DOHH2 (cell line): ENCODE results near the gene CHML.

ENCODE experiments used
- H3F3A ChIP-seq: fragments of 200-600 bp; sonication (generic), shearing (Covaris generic); 2 replicates; pipeline ENCODE4 v1.6.0; 2016; ENCODE audit warnings: antibody characterized with exemption, mild to moderate bottlenecking; ENCODE audit not compliant: control insufficient read depth, insufficient read depth
- H3K27ac ChIP-seq: fragments of 200-600 bp; sonication (generic); 2 replicates; pipeline ENCODE4 v1.5.1; 2014; ENCODE audit warnings: low read depth, mild to moderate bottlenecking, low read length, moderate library complexity
- H3K27me3 ChIP-seq: fragments of 200-600 bp; sonication (generic); 2 replicates; pipeline ENCODE4 v1.6.1; 2014; ENCODE audit warnings: mild to moderate bottlenecking, low read length, mixed read lengths; ENCODE audit not compliant: control insufficient read depth
- H3K36me3 ChIP-seq: fragments of 200-600 bp; sonication (generic); 2 replicates; pipeline ENCODE4 v1.6.1; 2014; ENCODE audit warnings: mild to moderate bottlenecking, low read length, moderate library complexity, mixed read lengths; ENCODE audit not compliant: control insufficient read depth
- H3K4me1 ChIP-seq: fragments of 200-600 bp; sonication (generic); 2 replicates; pipeline ENCODE4 v1.6.1; 2014; ENCODE audit warnings: mild to moderate bottlenecking, low read length, mixed read lengths; ENCODE audit not compliant: control insufficient read depth
- H3K4me2 ChIP-seq: fragments of 200-600 bp; sonication (generic); 2 replicates; pipeline ENCODE4 v1.6.0; 2014; ENCODE audit warnings: mild to moderate bottlenecking, low read length, moderate library complexity
- H3K4me3 ChIP-seq: fragments of 200-600 bp; sonication (generic); 2 replicates; pipeline ENCODE4 v1.5.1; 2014; ENCODE audit warnings: mild to moderate bottlenecking, low read length, mixed read lengths
- H3K79me2 ChIP-seq: fragments of 200-600 bp; sonication (generic); 2 replicates; pipeline ENCODE4 v1.6.1; 2014; ENCODE audit warnings: mild to moderate bottlenecking, low read length, mixed read lengths; ENCODE audit not compliant: control insufficient read depth
- H3K9me2 ChIP-seq: fragments of 200-600 bp; sonication (generic); replicated peaks from 2 replicates; pipeline ENCODE4 v1.6.1; 2014; ENCODE audit warnings: mild to moderate bottlenecking, low read length, mixed read lengths; ENCODE audit not compliant: control insufficient read depth
- H3K9me3 ChIP-seq: fragments of 200-600 bp; sonication (generic); 2 replicates; pipeline ENCODE4 v1.6.1; 2014; ENCODE audit warnings: antibody characterized with exemption, low read length, mixed read lengths; ENCODE audit not compliant: control insufficient read depth, insufficient read depth
- H4K20me1 ChIP-seq: fragments of 200-600 bp; sonication (generic); 2 replicates; pipeline ENCODE4 v1.6.0; 2014; ENCODE audit warnings: low read depth, mild to moderate bottlenecking, antibody characterized with exemption, low read length, moderate library complexity; ENCODE audit not compliant: control insufficient read depth, insufficient read depth
- EZH2phosphoT487 ChIP-seq: fragments of 200-600 bp; sonication (generic); IDR thresholded peaks from 2 replicates; pipeline ENCODE4 v1.6.1; 2017; ENCODE audit warnings: borderline replicate concordance, mild to moderate bottlenecking, antibody characterized with exemption, low read length, moderate library complexity, mixed read lengths
- TF ChIP-seq, protein P1 (sequence below): fragments of 200-600 bp; sonication (generic); IDR thresholded peaks from one replicate; pipeline ENCODE4 v1.5.1; 2014; ENCODE audit warnings: antibody characterized with exemption, mild to moderate bottlenecking, low read depth, low read length; ENCODE audit not compliant: poor library complexity, severe bottlenecking

Gene CHML

DNA sequence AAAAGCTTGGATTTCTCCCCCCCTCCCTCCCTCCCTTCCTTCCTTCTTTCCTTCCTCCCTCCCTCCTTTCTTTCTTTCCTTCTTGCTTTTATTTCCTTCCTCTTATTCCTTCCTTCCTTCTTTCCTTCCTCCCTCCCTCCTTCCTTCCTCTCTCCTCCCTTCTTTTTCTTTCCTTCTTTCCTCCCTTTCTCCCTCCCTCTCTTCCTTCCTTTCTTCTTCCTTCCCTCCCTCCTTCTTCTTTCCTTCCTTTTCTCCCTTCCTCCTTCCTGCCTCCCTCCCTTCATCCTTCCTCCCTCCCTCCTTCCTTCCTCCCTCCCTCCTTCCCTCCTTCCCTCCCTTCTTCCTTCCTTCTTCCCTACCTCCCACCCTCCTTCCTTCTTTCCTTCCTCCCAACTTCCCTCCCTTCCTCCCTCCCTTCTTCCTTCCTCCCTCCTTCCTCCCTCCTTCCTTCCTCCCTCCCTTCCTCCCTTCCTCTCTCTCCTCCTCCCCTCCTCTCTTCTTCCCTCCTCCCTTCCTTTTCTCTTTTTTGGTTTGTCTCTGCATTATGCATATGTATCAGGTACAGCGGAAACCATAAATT is 34.7 kb upstream of the CHML start:
- Histone ChIP-seq H3K27me3 (peaks cover 11% of the 10 kb centered on the region), H3F3A (no peaks in the 10 kb centered on the region), H4K20me1 (no peaks in the 10 kb centered on the region), H3K36me3 (no peaks in the 10 kb centered on the region), H3K27ac (no peak overlapping the region), H3K9me3 (no peaks in the 10 kb centered on the region), H3K4me3 (no peak overlapping the region), H3K4me2 (no peak overlapping the region), H3K9me2 (no peaks in the 10 kb centered on the region), H3K79me2 (no peaks in the 10 kb centered on the region), H3K4me1 (peaks cover 4% of the 10 kb centered on the region; the same call in 1 of the 2 replicates)
- TF ChIP-seq, protein P1, sequence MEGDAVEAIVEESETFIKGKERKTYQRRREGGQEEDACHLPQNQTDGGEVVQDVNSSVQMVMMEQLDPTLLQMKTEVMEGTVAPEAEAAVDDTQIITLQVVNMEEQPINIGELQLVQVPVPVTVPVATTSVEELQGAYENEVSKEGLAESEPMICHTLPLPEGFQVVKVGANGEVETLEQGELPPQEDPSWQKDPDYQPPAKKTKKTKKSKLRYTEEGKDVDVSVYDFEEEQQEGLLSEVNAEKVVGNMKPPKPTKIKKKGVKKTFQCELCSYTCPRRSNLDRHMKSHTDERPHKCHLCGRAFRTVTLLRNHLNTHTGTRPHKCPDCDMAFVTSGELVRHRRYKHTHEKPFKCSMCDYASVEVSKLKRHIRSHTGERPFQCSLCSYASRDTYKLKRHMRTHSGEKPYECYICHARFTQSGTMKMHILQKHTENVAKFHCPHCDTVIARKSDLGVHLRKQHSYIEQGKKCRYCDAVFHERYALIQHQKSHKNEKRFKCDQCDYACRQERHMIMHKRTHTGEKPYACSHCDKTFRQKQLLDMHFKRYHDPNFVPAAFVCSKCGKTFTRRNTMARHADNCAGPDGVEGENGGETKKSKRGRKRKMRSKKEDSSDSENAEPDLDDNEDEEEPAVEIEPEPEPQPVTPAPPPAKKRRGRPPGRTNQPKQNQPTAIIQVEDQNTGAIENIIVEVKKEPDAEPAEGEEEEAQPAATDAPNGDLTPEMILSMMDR = no peak
- TF ChIP-seq EZH2phosphoT487 = no peak

DNA sequence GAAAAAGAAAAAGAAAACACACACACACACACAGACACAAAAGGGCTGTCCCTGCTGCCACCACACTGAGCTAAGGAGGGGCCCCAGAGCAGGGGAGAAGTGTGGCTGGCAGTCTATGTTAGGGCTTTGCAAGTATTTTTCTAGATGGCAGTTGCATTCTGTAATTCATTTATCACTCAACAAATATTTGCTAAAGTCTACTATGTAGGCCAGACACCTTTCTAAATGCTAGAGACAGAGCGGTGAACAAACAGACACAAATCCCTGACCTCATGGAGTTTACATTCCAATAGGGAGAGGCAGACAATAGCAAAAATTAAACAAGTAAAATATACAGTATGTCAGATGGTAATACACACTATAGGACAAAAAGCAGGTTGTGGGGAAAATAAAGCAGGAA is 32.1 kb upstream of the CHML start:
- H3K79me2 ChIP-seq = no peaks in the 10 kb centered on the region
- H3K4me1 ChIP-seq = peaks cover 2% of the 10 kb centered on the region; the same call in 1 of the 2 replicates
- no peak overlapping the region for H3K4me2 ChIP-seq
- no peaks in the 10 kb centered on the region for H3F3A ChIP-seq
- peaks cover 1% of the 10 kb centered on the region; the same call in 1 of the 2 replicates for H3K27me3 ChIP-seq
- H3K27ac ChIP-seq = no peak overlapping the region
- TF ChIP-seq, protein P1 = no peak
- TF ChIP-seq EZH2phosphoT487 = no peak
- H3K36me3 ChIP-seq = no peaks in the 10 kb centered on the region
- H4K20me1 ChIP-seq = no peaks in the 10 kb centered on the region
- no peaks in the 10 kb centered on the region for H3K9me3 ChIP-seq
- no peaks in the 10 kb centered on the region for H3K9me2 ChIP-seq
- no peak overlapping the region for H3K4me3 ChIP-seq

DNA sequence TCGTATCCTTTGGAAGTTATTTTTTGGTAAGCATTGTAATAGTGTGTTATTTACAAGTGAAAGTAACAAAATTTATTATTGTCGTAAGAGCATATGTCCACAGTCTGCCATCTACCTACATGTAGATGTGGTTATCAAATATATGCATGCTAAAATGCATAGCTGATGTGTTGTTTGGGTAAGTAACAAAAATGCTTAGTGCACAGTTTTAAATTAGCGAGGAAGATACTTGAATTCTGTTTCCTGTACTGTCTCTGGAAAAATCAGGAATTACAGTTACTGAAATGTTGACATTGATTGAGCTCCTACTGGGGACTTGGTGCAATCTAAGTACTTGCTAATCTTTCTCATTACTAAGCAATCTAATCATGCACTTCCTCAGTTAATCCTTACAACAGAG is 26.2 kb upstream of the CHML start:
- Histone ChIP-seq H4K20me1 (no peaks in the 10 kb centered on the region), H3K9me3 (no peaks in the 10 kb centered on the region), H3K27ac (no peak overlapping the region), H3F3A (no peaks in the 10 kb centered on the region), H3K4me1 (no peaks in the 10 kb centered on the region), H3K36me3 (no peaks in the 10 kb centered on the region), H3K27me3 (no peaks in the 10 kb centered on the region), H3K4me3 (no peak overlapping the region), H3K79me2 (no peaks in the 10 kb centered on the region), H3K9me2 (no peaks in the 10 kb centered on the region), H3K4me2 (no peak overlapping the region)
- no peak for TF ChIP-seq EZH2phosphoT487
- TF ChIP-seq, protein P1 = no peak
